Small intestine (tissue), 7 donors: ENCODE measurements around the gene ATL1. TPM values are rescaled to one million over a fixed set of nuclear protein-coding genes. Genes with fewer than 3 reads are reported as not detected.

Experiments
- DNase-seq, 2 donors: peaks; one replicate each; pipeline versions ENCODE4 v3.0.0 to v3.0.0-alpha.2; 2013
- FAIRE-seq: peaks from 2 replicates; lab custom pipeline; 2012; peaks lifted over from hg19 to GRCh38; lab: Jason Lieb, UNC
- H3K27ac ChIP-seq, 3 donors: one replicate each; pipeline ENCODE4 v1.5.1; 2013; ENCODE audit warnings: low read length in 2 of 3, mild to moderate bottlenecking in 2 of 3, control low read depth in 1 of 3, inconsistent platforms in 1 of 3, low read depth in 1 of 3, moderate library complexity in 1 of 3
- H3K27me3 ChIP-seq, 3 donors: one replicate each; pipeline ENCODE4 v1.6.1; 2013; ENCODE audit warnings: low read length in 3 of 3, inconsistent platforms in 1 of 3; ENCODE audit not compliant: control insufficient read depth in 3 of 3, insufficient read depth in 3 of 3
- H3K36me3 ChIP-seq, 3 donors: one replicate each; pipeline ENCODE4 v1.6.1; 2013; ENCODE audit warnings: low read length in 3 of 3, inconsistent platforms in 1 of 3, low read depth in 1 of 3, mild to moderate bottlenecking in 1 of 3, moderate library complexity in 1 of 3; ENCODE audit not compliant: control insufficient read depth in 3 of 3, insufficient read depth in 2 of 3
- H3K4me1 ChIP-seq, 3 donors: one replicate each; pipeline ENCODE4 v1.6.1; 2013; ENCODE audit warnings: low read length in 2 of 3, inconsistent platforms in 1 of 3, low read depth in 1 of 3, mild to moderate bottlenecking in 1 of 3, moderate library complexity in 1 of 3; ENCODE audit not compliant: control insufficient read depth in 3 of 3, insufficient read depth in 2 of 3
- H3K4me3 ChIP-seq, 3 donors: one replicate each; pipeline ENCODE4 v1.5.1; 2013; ENCODE audit warnings: low read length in 3 of 3, control low read depth in 1 of 3, inconsistent platforms in 1 of 3, low read depth in 1 of 3, mild to moderate bottlenecking in 1 of 3, moderate library complexity in 1 of 3
- H3K9me3 ChIP-seq, 2 donors: one replicate each; pipeline ENCODE4 v1.6.1; 2013; ENCODE audit warnings: low read depth in 1 of 2, low read length in 1 of 2; ENCODE audit not compliant: control insufficient read depth in 2 of 2, insufficient read depth in 1 of 2
- WGBS, 3 donors: extraction: QIAGEN DNeasy Blood & Tissue Kit; methylation state at CpG; one replicate each; pipeline ENCODE4 v1.1.7; 2013; 5-methylcytosine and 5-hydroxymethylcytosine counted together
- polyA plus RNA-seq, 4 donors: library from polyadenylated mRNA; stranded (reverse) in 3 of 4; unstranded in 1 of 4; fragments of 200-250 nt in 3 of 4; fragments of 120-200 nt in 1 of 4; gene quantifications; one replicate each; pipeline versions ENCODE4 v1.2.1 to v1.2.3, GENCODE V29; 2013
- donor health status: healthy with polysubstance abuse.
- donor health status: control.
- donor health status: control.
- donor health status: Bipolar disorder and iron deficiency.
- donor health status: healthy.

Gene ATL1
- polyA plus RNA-seq, 4 donors: 2.4 to 7.8 (median 6.4) TPM

GRCh38 chr14:50573862-50574261 lies 13.9 kb downstream of the ATL1 start:
- DNase-seq (peak; percentile 30 to 41), FAIRE-seq (no peak)
- Histone ChIP-seq H3K36me3 (peaks cover 0 to 5% (median 0%) of the 10 kb centered on the region in 3 donors), H3K9me3 (peaks cover 0 to 9% of the 10 kb centered on the region in 2 donors), H3K27ac (no peak overlapping the region), H3K27me3 (no peaks in the 10 kb centered on the region), H3K4me3 (no peak overlapping the region), H3K4me1 (no peaks in the 10 kb centered on the region)
- WGBS, 3 donors: 30 to 68% (median 49%) methylated on average over 2 of the region's 2 CpGs

GRCh38 chr14:50575769-50576168 lies 15.8 kb downstream of the ATL1 start:
- FAIRE-seq: no peak
- H3K9me3 ChIP-seq: peaks cover 0 to 5% of the 10 kb centered on the region in 2 donors
- DNase-seq: no peak
- no peaks in the 10 kb centered on the region for H3K27me3 ChIP-seq
- H3K27ac ChIP-seq: no peak overlapping the region
- no peaks in the 10 kb centered on the region for H3K4me1 ChIP-seq
- peaks cover 0 to 2% (median 0%) of the 10 kb centered on the region in 3 donors for H3K36me3 ChIP-seq
- no peak overlapping the region for H3K4me3 ChIP-seq

- no peak for FAIRE-seq
- Histone ChIP-seq H3K27me3 (no peaks in the 10 kb centered on the region), H3K9me3 (no peaks in the 10 kb centered on the region), H3K27ac (no peak overlapping the region), H3K4me1 (no peaks in the 10 kb centered on the region), H3K4me3 (no peak overlapping the region), H3K36me3 (no peaks in the 10 kb centered on the region)
- DNase-seq: no peak
These were observed 18.0 kb downstream of the ATL1 start for GRCh38 chr14:50577982-50578381.

- DNase-seq (no peak), FAIRE-seq (no peak)
- Histone ChIP-seq H3K27ac (no peak overlapping the region), H3K27me3 (no peaks in the 10 kb centered on the region), H3K4me3 (no peak overlapping the region), H3K36me3 (no peaks in the 10 kb centered on the region), H3K4me1 (no peaks in the 10 kb centered on the region), H3K9me3 (no peaks in the 10 kb centered on the region)
These were observed 18.5 kb downstream of the ATL1 start for GRCh38 chr14:50578433-50578832.

GRCh38 chr14:50590464-50590863 lies 30.5 kb downstream of the ATL1 start:
- no peaks in the 10 kb centered on the region for H3K4me1 ChIP-seq
- H3K27me3 ChIP-seq: no peaks in the 10 kb centered on the region
- H3K36me3 ChIP-seq: peaks cover 0 to 2% (median 0%) of the 10 kb centered on the region in 3 donors
- DNase-seq (no peak), FAIRE-seq (no peak)
- no peak overlapping the region for H3K27ac ChIP-seq
- H3K4me3 ChIP-seq: no peak overlapping the region
- H3K9me3 ChIP-seq: no peaks in the 10 kb centered on the region
- 81 to 89% (median 81%) methylated on average over 2 of the region's 2 CpGs for WGBS, 3 donors

- Histone ChIP-seq H3K4me3 (no peak overlapping the region), H3K27ac (no peak overlapping the region), H3K36me3 (peaks cover 0 to 2% (median 0%) of the 10 kb centered on the region in 3 donors), H3K27me3 (no peaks in the 10 kb centered on the region), H3K9me3 (no peaks in the 10 kb centered on the region), H3K4me1 (no peaks in the 10 kb centered on the region)
- peak; percentile 84 for FAIRE-seq
- no peak for DNase-seq
- WGBS, 3 donors: 93 to 96% (median 94%) methylated on average over 8 of the region's 8 CpGs
These were observed 34.8 kb downstream of the ATL1 start for GRCh38 chr14:50594577-50595316.

GRCh38 chr14:50598765-50599164 lies 38.8 kb downstream of the ATL1 start:
- Histone ChIP-seq H3K4me1 (no peaks in the 10 kb centered on the region), H3K9me3 (no peaks in the 10 kb centered on the region), H3K36me3 (no peaks in the 10 kb centered on the region), H3K27me3 (no peaks in the 10 kb centered on the region), H3K4me3 (no peak overlapping the region), H3K27ac (no peak overlapping the region)
- FAIRE-seq (no peak), DNase-seq (no peak)

- FAIRE-seq (no peak), DNase-seq (peak; percentile 34 to 47)
- Histone ChIP-seq H3K27ac (no peak overlapping the region), H3K36me3 (no peaks in the 10 kb centered on the region), H3K9me3 (no peaks in the 10 kb centered on the region), H3K4me1 (no peaks in the 10 kb centered on the region), H3K27me3 (no peaks in the 10 kb centered on the region), H3K4me3 (no peak overlapping the region)
- WGBS, 3 donors: 18 to 38% (median 24%) methylated on average over 4 of the region's 4 CpGs
These were observed 39.9 kb downstream of the ATL1 start for GRCh38 chr14:50599700-50600444.
